Neural progenitor cell (in vitro differentiated cells): ENCODE data around the gene ISL2. TPM values are rescaled to one million over a fixed set of nuclear protein-coding genes. Genes with fewer than 3 reads are reported as not detected.

Experiments used
- DNase-seq: peaks from one replicate; pipeline ENCODE4 v3.0.0-alpha.2; 2016; ENCODE audit warnings: low spot score
- H2AFZ ChIP-seq: fragments of 200-600 bp; sonication (generic); replicated peaks from 2 replicates; pipeline ENCODE4 v1.6.1; 2016; ENCODE audit warnings: antibody characterized with exemption
- H3F3A ChIP-seq: fragments of 200-600 bp; sonication (generic); 2 replicates; pipeline ENCODE4 v1.6.1; 2016; ENCODE audit warnings: antibody characterized with exemption, low read depth
- H3K27ac ChIP-seq: fragments of 200-600 bp; sonication (generic); 2 replicates; pipeline ENCODE4 v1.5.1; 2016; ENCODE audit warnings: mild to moderate bottlenecking
- H3K27me3 ChIP-seq: fragments of 200-600 bp; sonication (generic); 2 replicates; pipeline ENCODE4 v1.6.1; 2016; ENCODE audit warnings: mild to moderate bottlenecking, moderate library complexity
- H3K36me3 ChIP-seq: fragments of 200-600 bp; sonication (generic); 2 replicates; pipeline ENCODE4 v1.5.1; 2016
- H3K4me1 ChIP-seq: fragments of 200-600 bp; sonication (generic); 2 replicates; pipeline ENCODE4 v1.6.1; 2016; ENCODE audit warnings: mixed run types
- H3K4me2 ChIP-seq: fragments of 200-600 bp; sonication (generic); 2 replicates; pipeline ENCODE4 v1.6.1; 2016
- H3K4me3 ChIP-seq: fragments of 200-600 bp; sonication (generic); 2 replicates; pipeline ENCODE4 v1.5.1; 2016
- H3K79me2 ChIP-seq: fragments of 200-600 bp; sonication (generic); 2 replicates; pipeline ENCODE4 v1.6.1; 2016; ENCODE audit warnings: low read depth
- H3K9ac ChIP-seq: fragments of 200-600 bp; sonication (generic); 2 replicates; pipeline ENCODE4 v1.6.1; 2016
- H3K9me3 ChIP-seq: fragments of 200-600 bp; sonication (generic); 2 replicates; pipeline ENCODE4 v1.5.1; 2016; ENCODE audit warnings: low read depth
- H4K20me1 ChIP-seq: fragments of 200-600 bp; sonication (generic); 2 replicates; pipeline ENCODE4 v1.6.1; 2016; ENCODE audit warnings: low read depth
- H3K27ac Mint-ChIP-seq: 3 replicates; pipeline ENCODE4 v1.8.0; 2021; ENCODE audit warnings: mixed read lengths
- H3K27me3 Mint-ChIP-seq: 2 replicates; pipeline ENCODE4 v1.8.0; 2022; ENCODE audit warnings: low read depth, mild to moderate bottlenecking, inconsistent platforms, moderate library complexity, mixed read lengths; ENCODE audit not compliant: insufficient read depth
- H3K36me3 Mint-ChIP-seq: 3 replicates; pipeline ENCODE4 v1.8.0; 2021; ENCODE audit warnings: mixed read lengths
- H3K4me1 Mint-ChIP-seq: 3 replicates; pipeline ENCODE4 v1.8.0; 2021; ENCODE audit warnings: mixed read lengths
- H3K4me3 Mint-ChIP-seq: 3 replicates; pipeline ENCODE4 v1.8.0; 2021; ENCODE audit warnings: mild to moderate bottlenecking, moderate library complexity, mixed read lengths
- H3K9me3 Mint-ChIP-seq: 3 replicates; pipeline ENCODE4 v1.8.0; 2020; ENCODE audit warnings: mixed read lengths
- EZH2 ChIP-seq: fragments of 200-600 bp; sonication (generic); IDR thresholded peaks from 2 replicates; pipeline ENCODE4 v1.6.1; 2017; ENCODE audit warnings: antibody characterized with exemption, mild to moderate bottlenecking, moderate library complexity
- EZH2phosphoT487 ChIP-seq: fragments of 200-600 bp; sonication (generic); IDR thresholded peaks from 2 replicates; pipeline ENCODE4 v1.6.1; 2017; ENCODE audit warnings: antibody characterized with exemption
- total RNA-seq: library from RNA; depleted of rRNA; stranded (reverse); fragments of >200 nt; gene quantifications from 2 replicates; pipeline ENCODE4 v1.2.3, GENCODE V29; 2015; ENCODE audit warnings: low replicate concordance
- TF ChIP-seq, protein P1 (sequence below): fragments of 200-600 bp; sonication (generic); IDR thresholded peaks from 2 replicates; pipeline ENCODE4 v1.5.1; 2017; ENCODE audit warnings: antibody characterized with exemption, mild to moderate bottlenecking

Gene ISL2
- total RNA-seq, 1 donor from 2014 or later, result not detected

DNA sequence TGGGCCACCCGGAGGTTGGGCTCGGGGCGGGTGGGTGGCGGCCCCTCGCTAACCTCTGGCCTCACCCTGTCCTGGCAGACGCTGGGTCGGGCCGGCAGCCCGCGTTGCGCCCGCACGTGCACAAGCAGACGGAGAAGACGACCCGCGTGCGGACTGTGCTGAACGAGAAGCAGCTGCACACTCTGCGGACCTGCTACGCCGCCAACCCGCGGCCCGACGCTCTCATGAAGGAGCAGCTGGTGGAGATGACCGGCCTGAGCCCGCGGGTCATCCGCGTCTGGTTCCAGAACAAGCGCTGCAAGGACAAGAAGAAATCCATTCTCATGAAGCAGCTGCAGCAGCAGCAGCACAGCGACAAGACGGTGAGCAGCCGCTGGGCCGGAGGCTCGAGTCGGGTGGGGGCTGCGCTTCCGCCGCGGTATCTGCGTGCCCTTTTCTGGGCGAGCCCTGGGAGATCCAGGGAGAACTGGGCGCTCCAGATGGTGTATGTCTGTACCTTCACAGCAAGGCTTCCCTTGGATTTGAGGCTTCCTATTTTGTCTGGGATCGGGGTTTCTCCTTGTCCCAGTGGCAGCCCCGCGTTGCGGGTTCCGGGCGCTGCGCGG is 3.7 kb downstream of the ISL2 start:
- H3K4me1 ChIP-seq, result peaks cover 27% of the 10 kb centered on the region

DNA sequence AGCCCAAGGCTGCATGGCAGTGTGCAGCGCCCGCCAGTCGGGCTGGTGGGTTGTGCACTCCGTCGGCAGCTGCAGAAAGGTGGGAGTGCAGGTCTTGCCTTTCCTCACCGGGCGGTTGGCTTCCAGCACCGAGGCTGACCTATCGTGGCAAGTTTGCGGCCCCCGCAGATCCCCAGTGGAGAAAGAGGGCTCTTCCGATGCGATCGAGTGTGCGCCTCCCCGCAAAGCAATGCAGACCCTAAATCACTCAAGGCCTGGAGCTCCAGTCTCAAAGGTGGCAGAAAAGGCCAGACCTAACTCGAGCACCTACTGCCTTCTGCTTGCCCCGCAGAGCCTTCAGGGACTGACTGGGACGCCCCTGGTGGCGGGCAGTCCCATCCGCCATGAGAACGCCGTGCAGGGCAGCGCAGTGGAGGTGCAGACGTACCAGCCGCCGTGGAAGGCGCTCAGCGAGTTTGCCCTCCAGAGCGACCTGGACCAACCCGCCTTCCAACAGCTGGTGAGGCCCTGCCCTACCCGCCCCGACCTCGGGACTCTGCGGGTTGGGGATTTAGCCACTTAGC is 4.3 kb downstream of the ISL2 start:
- peaks cover 23% of the 10 kb centered on the region for H3K4me1 ChIP-seq
- H3K4me3 ChIP-seq, result peak overlapping the region; percentile 31
- H2AFZ ChIP-seq, result peak overlapping the region; percentile 52
- peaks cover 100% of the 10 kb centered on the region for H3K27me3 ChIP-seq
- H3K79me2 ChIP-seq, result no peaks in the 10 kb centered on the region
- H3K9me3 Mint-ChIP-seq, result no peaks in the 10 kb centered on the region
- no peak overlapping the region for H3K9ac ChIP-seq
- H3K36me3 ChIP-seq, result no peaks in the 10 kb centered on the region
- peaks cover 46% of the 10 kb centered on the region for H3K4me1 Mint-ChIP-seq
- H3K9me3 ChIP-seq, result no peaks in the 10 kb centered on the region
- H3F3A ChIP-seq, result peaks cover 58% of the 10 kb centered on the region
- H3K4me2 ChIP-seq, result peak overlapping the region; percentile 71
- H3K27me3 Mint-ChIP-seq, result peaks cover 82% of the 10 kb centered on the region
- peak overlapping the region; percentile 79 for H3K4me3 Mint-ChIP-seq
- DNase-seq, result peak; percentile 83
- TF ChIP-seq EZH2phosphoT487 (peak; percentile 75), EZH2 (peak; percentile 61)
- TF ChIP-seq, protein P1, sequence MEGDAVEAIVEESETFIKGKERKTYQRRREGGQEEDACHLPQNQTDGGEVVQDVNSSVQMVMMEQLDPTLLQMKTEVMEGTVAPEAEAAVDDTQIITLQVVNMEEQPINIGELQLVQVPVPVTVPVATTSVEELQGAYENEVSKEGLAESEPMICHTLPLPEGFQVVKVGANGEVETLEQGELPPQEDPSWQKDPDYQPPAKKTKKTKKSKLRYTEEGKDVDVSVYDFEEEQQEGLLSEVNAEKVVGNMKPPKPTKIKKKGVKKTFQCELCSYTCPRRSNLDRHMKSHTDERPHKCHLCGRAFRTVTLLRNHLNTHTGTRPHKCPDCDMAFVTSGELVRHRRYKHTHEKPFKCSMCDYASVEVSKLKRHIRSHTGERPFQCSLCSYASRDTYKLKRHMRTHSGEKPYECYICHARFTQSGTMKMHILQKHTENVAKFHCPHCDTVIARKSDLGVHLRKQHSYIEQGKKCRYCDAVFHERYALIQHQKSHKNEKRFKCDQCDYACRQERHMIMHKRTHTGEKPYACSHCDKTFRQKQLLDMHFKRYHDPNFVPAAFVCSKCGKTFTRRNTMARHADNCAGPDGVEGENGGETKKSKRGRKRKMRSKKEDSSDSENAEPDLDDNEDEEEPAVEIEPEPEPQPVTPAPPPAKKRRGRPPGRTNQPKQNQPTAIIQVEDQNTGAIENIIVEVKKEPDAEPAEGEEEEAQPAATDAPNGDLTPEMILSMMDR, result peak; percentile 50
- no peak overlapping the region for H3K27ac ChIP-seq
- H3K27ac Mint-ChIP-seq, result no peak overlapping the region
- H3K36me3 Mint-ChIP-seq, result no peaks in the 10 kb centered on the region
- peaks cover 82% of the 10 kb centered on the region for H4K20me1 ChIP-seq

More for the DNA sequence above, 3.7 kb downstream of the ISL2 start:
- H3K27ac Mint-ChIP-seq, result no peak overlapping the region
- TF ChIP-seq EZH2phosphoT487 (peak; percentile 88), EZH2 (peak; percentile 90)
- TF ChIP-seq, protein P1, result no peak
- peak; percentile 78 for DNase-seq
- Histone ChIP-seq H3K4me3 (peak overlapping the region; percentile 31), H3K9me3 (no peaks in the 10 kb centered on the region), H3K27ac (no peak overlapping the region), H3K27me3 (peaks cover 100% of the 10 kb centered on the region), H4K20me1 (peaks cover 76% of the 10 kb centered on the region), H3K36me3 (no peaks in the 10 kb centered on the region), H3F3A (peaks cover 59% of the 10 kb centered on the region), H3K79me2 (no peaks in the 10 kb centered on the region), H2AFZ (peak overlapping the region; percentile 52), H3K9ac (no peak overlapping the region), H3K4me2 (peak overlapping the region; percentile 71)
- no peaks in the 10 kb centered on the region for H3K36me3 Mint-ChIP-seq
- H3K4me3 Mint-ChIP-seq, result peak overlapping the region; percentile 79
- H3K4me1 Mint-ChIP-seq, result peaks cover 48% of the 10 kb centered on the region
- peaks cover 82% of the 10 kb centered on the region for H3K27me3 Mint-ChIP-seq
- no peaks in the 10 kb centered on the region for H3K9me3 Mint-ChIP-seq

DNA sequence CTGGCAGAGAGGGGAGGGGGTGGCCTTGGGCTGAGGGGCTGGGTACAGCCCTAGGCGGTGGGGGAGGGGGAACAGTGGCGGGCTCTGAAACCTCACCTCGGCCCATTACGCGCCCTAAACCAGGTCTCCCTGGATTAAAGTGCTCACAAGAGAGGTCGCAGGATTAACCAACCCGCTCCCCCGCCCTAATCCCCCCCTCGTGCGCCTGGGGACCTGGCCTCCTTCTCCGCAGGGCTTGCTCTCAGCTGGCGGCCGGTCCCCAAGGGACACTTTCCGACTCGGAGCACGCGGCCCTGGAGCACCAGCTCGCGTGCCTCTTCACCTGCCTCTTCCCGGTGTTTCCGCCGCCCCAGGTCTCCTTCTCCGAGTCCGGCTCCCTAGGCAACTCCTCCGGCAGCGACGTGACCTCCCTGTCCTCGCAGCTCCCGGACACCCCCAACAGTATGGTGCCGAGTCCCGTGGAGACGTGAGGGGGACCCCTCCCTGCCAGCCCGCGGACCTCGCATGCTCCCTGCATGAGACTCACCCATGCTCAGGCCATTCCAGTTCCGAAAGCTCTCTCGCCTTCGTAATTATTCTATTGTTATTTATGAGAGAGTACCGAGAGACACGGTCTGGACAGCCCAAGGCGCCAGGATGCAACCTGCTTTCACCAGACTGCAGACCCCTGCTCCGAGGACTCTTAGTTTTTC is 4.9 kb downstream of the ISL2 start:
- Mint-ChIP-seq H3K27me3 (peaks cover 85% of the 10 kb centered on the region), H3K9me3 (no peaks in the 10 kb centered on the region), H3K4me1 (peaks cover 45% of the 10 kb centered on the region), H3K27ac (no peak overlapping the region), H3K36me3 (no peaks in the 10 kb centered on the region), H3K4me3 (peak overlapping the region; percentile 73)
- TF ChIP-seq EZH2phosphoT487 (no peak), EZH2 (peak; percentile 63)
- TF ChIP-seq, protein P1, result no peak
- H2AFZ ChIP-seq, result no peak overlapping the region
- H3K9me3 ChIP-seq, result no peaks in the 10 kb centered on the region
- no peak overlapping the region for H3K27ac ChIP-seq
- no peaks in the 10 kb centered on the region for H3K79me2 ChIP-seq
- H4K20me1 ChIP-seq, result peaks cover 89% of the 10 kb centered on the region
- peak overlapping the region; percentile 71 for H3K4me2 ChIP-seq
- peaks cover 56% of the 10 kb centered on the region for H3F3A ChIP-seq
- peaks cover 24% of the 10 kb centered on the region for H3K4me1 ChIP-seq
- H3K4me3 ChIP-seq, result peak overlapping the region; percentile 31
- no peaks in the 10 kb centered on the region for H3K36me3 ChIP-seq
- DNase-seq, result peak; percentile 57
- no peak overlapping the region for H3K9ac ChIP-seq
- peaks cover 100% of the 10 kb centered on the region for H3K27me3 ChIP-seq
